IMR-90 (cell line): Measurements from ENCODE around the gene SKIC3. TPM values are rescaled to one million over a fixed set of nuclear protein-coding genes. Genes with fewer than 3 reads are reported as not detected.

Source experiments
- ATAC-seq: fragments of 200-7000 bp; cut with Tn5 transposase; 2 replicates; pipeline ENCODE4 v1.9.1; 2020; ENCODE audit warnings: low read depth, mild to moderate bottlenecking, moderate library complexity
- BruUV-seq: library from RNA; stranded (reverse); fragments of 400-500 nt; replicated peaks from 2 replicates; lab custom pipeline; 2021; lab: Mats Ljungman, UMichigan
- CTCF ChIA-PET: fragments of 300-600 bp; formaldehyde crosslinking; extraction: SDS; loops from one replicate; lab custom pipeline; 2021; ENCODE audit warnings: antibody characterized with exemption; lab: Yijun Ruan, JAX
- POLR2A ChIA-PET: fragments of 300-600 bp; sonication (Branson Sonifier 250); formaldehyde crosslinking; loops from one replicate; lab custom pipeline; 2022; ENCODE audit warnings: antibody characterized with exemption; ENCODE audit not compliant: unreplicated experiment; lab: Charles Lee
- DNase-seq: peaks from one replicate; pipeline ENCODE4 v3.0.0; 2013
- H2AFZ ChIP-seq: replicated peaks from 2 replicates; pipeline ENCODE3; 2013; ENCODE audit warnings: low read length, mild to moderate bottlenecking; ENCODE audit not compliant: poor library complexity
- H2AK5ac ChIP-seq: 2 replicates; pipeline ENCODE4 v1.6.1; 2013; ENCODE audit warnings: low read depth, low read length, inconsistent platforms
- H2AK9ac ChIP-seq: replicated peaks from 2 replicates; pipeline ENCODE3; 2013; ENCODE audit warnings: mild to moderate bottlenecking, low read depth, low read length, moderate library complexity; ENCODE audit not compliant: poor library complexity
- H2BK120ac ChIP-seq: 2 replicates; pipeline ENCODE4 v1.6.1; 2013; ENCODE audit warnings: low read depth, low read length, inconsistent platforms
- H2BK15ac ChIP-seq: 3 replicates; pipeline ENCODE4 v1.6.1; 2013; ENCODE audit warnings: low read depth, low read length, inconsistent platforms
- H2BK20ac ChIP-seq: 2 replicates; pipeline ENCODE4 v1.6.1; 2013; ENCODE audit warnings: low read depth, mild to moderate bottlenecking, inconsistent platforms, low read length, moderate library complexity
- H2BK5ac ChIP-seq: 2 replicates; pipeline ENCODE4 v1.6.1; 2013; ENCODE audit warnings: mild to moderate bottlenecking, low read depth, low read length, inconsistent platforms; ENCODE audit not compliant: poor library complexity, severe bottlenecking
- H3K14ac ChIP-seq: replicated peaks from 2 replicates; pipeline ENCODE4 v1.6.1; 2013; ENCODE audit warnings: low read depth, low read length, inconsistent platforms
- H3K18ac ChIP-seq: 2 replicates; pipeline ENCODE4 v1.6.1; 2013; ENCODE audit warnings: low read depth, low read length, control low read depth
- H3K23ac ChIP-seq: 2 replicates; pipeline ENCODE4 v1.6.1; 2013; ENCODE audit warnings: low read depth, low read length, inconsistent platforms
- H3K27ac ChIP-seq: 2 replicates; pipeline ENCODE4 v1.5.1; 2013; ENCODE audit warnings: mild to moderate bottlenecking, control low read depth, low read length; ENCODE audit not compliant: insufficient read depth
- H3K27me3 ChIP-seq: 2 replicates; pipeline ENCODE4 v1.6.1; 2013; ENCODE audit warnings: low read length; ENCODE audit not compliant: control insufficient read depth, insufficient read depth
- H3K36me3 ChIP-seq: 2 replicates; pipeline ENCODE4 v1.6.1; 2013; ENCODE audit warnings: low read length, mixed read lengths; ENCODE audit not compliant: control insufficient read depth, insufficient read depth
- H3K4ac ChIP-seq: 2 replicates; pipeline ENCODE4 v1.6.1; 2013; ENCODE audit warnings: low read depth, low read length, inconsistent platforms
- H3K4me1 ChIP-seq: 2 replicates; pipeline ENCODE4 v1.6.1; 2013; ENCODE audit warnings: low read length, mixed read lengths; ENCODE audit not compliant: control insufficient read depth, insufficient read depth
- H3K4me2 ChIP-seq: 2 replicates; pipeline ENCODE4 v1.6.1; 2013; ENCODE audit warnings: low read depth, mild to moderate bottlenecking, control low read depth, low read length, moderate library complexity
- H3K4me3 ChIP-seq: 2 replicates; pipeline ENCODE4 v1.5.1; 2013; ENCODE audit warnings: low read depth, mild to moderate bottlenecking, control low read depth, low read length, moderate library complexity; ENCODE audit not compliant: insufficient read depth
- H3K56ac ChIP-seq: 2 replicates; pipeline ENCODE4 v1.6.1; 2013; ENCODE audit warnings: low read length, inconsistent platforms; ENCODE audit not compliant: insufficient read depth; ENCODE audit errors: extremely low read depth
- H3K79me1 ChIP-seq, 2 experiments: 2 replicates each; pipeline ENCODE4 v1.6.1; 2013; ENCODE audit warnings: low read length in 2 of 2, inconsistent platforms in 1 of 2, low read depth in 1 of 2
- H3K9ac ChIP-seq: 2 replicates; pipeline ENCODE4 v1.6.1; 2013; ENCODE audit warnings: low read depth, low read length, control low read depth
- H3K9me1 ChIP-seq: 2 replicates; pipeline ENCODE4 v1.6.1; 2013; ENCODE audit warnings: low read length, inconsistent platforms; ENCODE audit not compliant: insufficient read depth
- H3K9me3 ChIP-seq: 2 replicates; pipeline ENCODE4 v1.6.1; 2013; ENCODE audit warnings: low read length; ENCODE audit not compliant: control insufficient read depth, insufficient read depth
- H4K20me1 ChIP-seq: 2 replicates; pipeline ENCODE4 v1.6.1; 2013; ENCODE audit warnings: low read length, inconsistent platforms; ENCODE audit not compliant: insufficient read depth
- H4K5ac ChIP-seq: 2 replicates; pipeline ENCODE4 v1.6.1; 2013; ENCODE audit warnings: mild to moderate bottlenecking, low read depth, low read length, control low read depth
- H4K8ac ChIP-seq, 2 experiments: 2 replicates each; pipeline ENCODE4 v1.6.1; 2013; ENCODE audit warnings: low read depth in 2 of 2, low read length in 2 of 2, control low read depth in 1 of 2, inconsistent platforms in 1 of 2
- H4K91ac ChIP-seq: 2 replicates; pipeline ENCODE4 v1.6.1; 2013; ENCODE audit warnings: low read depth, low read length, inconsistent platforms; ENCODE audit not compliant: insufficient read depth
- CEBPB ChIP-seq: IDR thresholded peaks from 2 replicates; pipeline ENCODE4 v1.6.1; 2012; ENCODE audit warnings: low read depth, low read length, improper control_type of control experiment
- FOS ChIP-seq: fragments of 150-350 bp; IDR thresholded peaks from 2 replicates; pipeline ENCODE4 v1.6.1; 2016; ENCODE audit warnings: low read depth, low read length
- POLR2A ChIP-seq: IDR thresholded peaks from 2 replicates; pipeline ENCODE4 v1.6.1; 2012; ENCODE audit warnings: mild to moderate bottlenecking, low read depth, low read length
- WGBS, 2 experiments: methylation state at CpG; one replicate each; pipeline versions ENCODE4 v1.1.5 to v1.1.7; 2013; ENCODE audit warnings: missing lambda C conversion rate in 2 of 2; ENCODE audit not compliant: insufficient read length in 1 of 2; ENCODE audit errors: extremely low coverage in 2 of 2; 5-methylcytosine and 5-hydroxymethylcytosine counted together
- dilution Hi-C: fragments of 300-500 bp; cut with HindIII; formaldehyde crosslinking; loops from one replicate; pipeline ENCODE4 v1.14.3; 2018; ENCODE audit warnings: low sequenced_read_pairs; ENCODE audit not compliant: unreplicated experiment
- in situ Hi-C: fragments of 300-500 bp; cut with MboI; formaldehyde crosslinking; loops from 3 replicates; pipeline ENCODE4 v1.14.3; 2019; ENCODE audit warnings: low sequenced_read_pairs, inconsistent platforms, mixed read lengths
- intact Hi-C: fragments of 100-400 bp; cut with micrococcal nuclease; formaldehyde crosslinking; loops from 2 replicates; pipeline ENCODE4 v1.10.0; 2022
- polyA plus RNA-seq, 3 experiments: library from polyadenylated mRNA; depleted of rRNA; stranded (reverse); fragments of >200 nt; gene quantifications; 2 replicates each; pipeline ENCODE4 v1.2.3, GENCODE V29; 2012; ENCODE audit warnings: low replicate concordance in 1 of 3
- total RNA-seq: library from RNA; depleted of rRNA; stranded (reverse); fragments of >200 nt; gene quantifications from 2 replicates; pipeline ENCODE4 v1.2.3, GENCODE V29; 2012

SKIC3 gene
- total and polyA plus RNA-seq, 2 of the 4 experiments (the other 2 are of a cell fraction), result 47.1 to 145 TPM

- ATAC-seq (peak; percentile 88), DNase-seq (peak; percentile 95)
- intact Hi-C loops, result loop anchor here (5.0 kb wide), 1 partner anchor 38 kb away; no protein-coding TSS in a partner anchor
- Histone ChIP-seq H3K9me3 (no peaks in the 10 kb centered on the region), H3K79me1 (peaks cover 30 to 45% of the 10 kb centered on the region in 2 experiments), H3K56ac (no peak overlapping the region), H2BK20ac (no peak overlapping the region), H3K4me1 (no peaks in the 10 kb centered on the region; the same call in 1 of the 2 replicates), H3K4me3 (no peak overlapping the region), H3K27ac (no peak overlapping the region), H2AK9ac (no peak overlapping the region), H4K5ac (no peak overlapping the region), H2BK15ac (no peak overlapping the region), H4K91ac (no peak overlapping the region), H2AK5ac (no peak overlapping the region), H3K4ac (no peak overlapping the region), H4K20me1 (no peaks in the 10 kb centered on the region), H3K18ac (no peak overlapping the region), H2AFZ (no peak overlapping the region), H3K14ac (0 out of 2 replicates have a peak overlapping the region, but pooled peaks have one; percentile 2), H3K36me3 (peaks cover 12% of the 10 kb centered on the region), H3K4me2 (no peak overlapping the region), H3K9me1 (peaks cover 5% of the 10 kb centered on the region; the same call in 1 of the 2 replicates), H4K8ac (no peak overlapping the region), H2BK120ac (no peak overlapping the region), H3K9ac (no peak overlapping the region), H3K27me3 (no peaks in the 10 kb centered on the region), H3K23ac (no peak overlapping the region), H2BK5ac (peak overlapping the region; percentile 18)
- 57% methylated on average over 1 of the region's 2 CpGs; no CpG with 5 or more reads in 1 of the 2 experiments for WGBS, 2 experiments
- POLR2A ChIA-PET, result no interaction called here
- TF ChIP-seq FOS (0 out of 2 replicates have a peak, but pooled peaks have one; percentile 31), CEBPB (0 out of 2 replicates have a peak, but pooled peaks have one; percentile 8), POLR2A (no peak)
- no TSS peak for BruUV-seq
- in situ Hi-C loops, result no loop called here
- CTCF ChIA-PET, result no interaction called here
- dilution Hi-C loops, result no loop called here
Observed at GRCh38 chr5:95530416-95530815, 24.4 kb downstream of the SKIC3 start.
